ENCODE measurements around the gene PANK2.
"Not testable (repeated sequence)": the region's sequence is repeated elsewhere in the genome, so short reads cannot be mapped to it uniquely, and the experiment has no call there.

PANK2 gene

GRCh38 chr20:3871550-3872265 lies 17.5 kb upstream of the PANK2 start:
- no peak for DNase-seq

GRCh38 chr20:3873507-3873906 lies 15.7 kb upstream of the PANK2 start:
- DNase-seq = no peak

DNA sequence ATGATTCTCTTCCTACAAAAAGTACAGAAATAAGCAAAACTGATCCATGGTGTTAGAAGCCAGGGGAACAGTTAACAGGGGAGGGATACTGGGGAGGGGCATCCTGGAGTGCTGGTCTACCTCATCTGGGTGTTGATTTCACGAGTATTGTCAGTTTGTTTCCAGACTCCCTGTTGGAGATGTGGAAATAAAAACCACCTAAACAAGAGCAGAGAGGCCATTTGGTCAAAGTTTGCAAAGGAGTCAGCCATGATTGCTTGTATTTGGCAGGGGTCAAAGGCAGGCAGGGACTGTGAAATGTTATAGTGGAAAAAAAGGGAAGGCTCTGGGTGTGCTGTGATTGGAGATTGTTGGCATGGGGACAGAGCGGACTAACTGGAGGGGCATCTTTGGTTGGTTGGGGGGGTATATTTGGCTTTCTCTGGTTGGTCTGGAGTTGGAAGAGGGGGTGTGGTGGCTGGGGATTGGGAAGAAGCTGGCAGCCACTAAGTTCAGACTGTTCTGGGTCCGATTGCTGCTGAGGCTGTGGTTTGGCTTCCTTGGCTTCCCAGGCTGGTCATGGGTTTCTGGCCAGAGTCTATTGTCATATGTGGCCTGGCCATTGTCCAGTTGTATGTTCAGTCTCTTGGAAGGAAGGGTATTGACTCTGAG lies 14.9 kb upstream of the PANK2 start:
- no peak for DNase-seq

- peak; percentile 36 for DNase-seq
These were observed 13.7 kb upstream of the PANK2 start for GRCh38 chr20:3875378-3875974.

DNA sequence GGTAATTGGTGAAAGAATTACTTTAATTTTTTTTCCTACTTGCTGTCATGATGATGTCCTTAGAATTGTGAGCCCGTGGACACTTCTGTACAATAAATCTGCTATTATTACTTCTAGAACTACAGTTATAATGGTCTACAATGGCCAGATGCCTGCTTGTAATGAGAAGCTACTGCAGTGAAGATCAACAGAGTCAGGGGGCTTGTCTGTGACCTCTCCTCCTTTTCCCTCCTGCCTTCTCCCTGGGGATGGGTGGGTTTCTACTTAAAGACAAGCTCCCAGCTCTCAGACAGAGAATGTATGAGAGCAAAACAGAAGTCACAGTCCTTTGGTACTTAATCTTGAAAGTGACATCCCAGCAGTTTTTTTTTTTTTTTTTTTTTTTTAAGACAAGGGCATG lies 13.2 kb upstream of the PANK2 start:
- DNase-seq = no peak

DNA sequence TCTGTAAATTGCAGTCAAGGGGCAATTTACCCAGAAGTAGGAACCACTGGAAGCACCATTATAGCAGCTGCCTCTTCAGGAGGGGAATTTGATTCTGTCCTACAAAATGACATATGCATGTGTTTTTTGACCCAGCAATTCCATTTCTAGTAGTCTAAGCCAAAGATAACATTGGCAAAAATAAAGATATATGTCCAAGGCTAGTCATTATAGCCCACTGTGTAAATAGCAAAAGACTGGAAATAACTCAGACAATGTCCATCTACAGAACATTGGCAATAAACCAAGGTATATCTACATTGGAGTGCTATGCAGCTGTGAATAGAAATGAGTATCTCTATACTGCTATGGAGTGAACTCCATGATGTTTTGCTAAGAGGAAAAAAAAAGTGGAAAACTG lies 12.5 kb upstream of the PANK2 start:
- DNase-seq = no peak

GRCh38 chr20:3878921-3879274 lies 10.3 kb upstream of the PANK2 start:
- DNase-seq = not testable (repeated sequence)

DNA sequence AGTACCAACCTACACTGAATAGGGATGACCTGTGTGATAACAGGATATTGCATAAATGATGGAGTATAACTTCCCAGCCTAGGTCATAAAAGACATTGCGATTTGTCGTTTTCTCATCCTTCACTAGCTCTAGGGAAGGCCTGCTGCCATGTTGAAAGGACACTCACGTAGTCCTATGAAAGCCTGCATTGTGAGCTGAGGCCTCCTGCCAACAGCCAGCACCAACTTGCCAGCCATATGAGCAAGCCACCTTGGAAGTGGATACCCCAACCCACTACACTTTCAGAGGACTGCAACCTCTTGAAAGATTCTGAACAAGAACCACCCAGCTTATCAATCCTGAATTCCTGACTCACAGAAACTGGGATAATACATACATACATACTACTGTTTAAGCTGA lies 3.5 kb upstream of the PANK2 start:
- no peak for DNase-seq

GRCh38 chr20:3887876-3888620 lies 1.1 kb upstream of the PANK2 start:
- peak; percentile 58 for DNase-seq

DNA sequence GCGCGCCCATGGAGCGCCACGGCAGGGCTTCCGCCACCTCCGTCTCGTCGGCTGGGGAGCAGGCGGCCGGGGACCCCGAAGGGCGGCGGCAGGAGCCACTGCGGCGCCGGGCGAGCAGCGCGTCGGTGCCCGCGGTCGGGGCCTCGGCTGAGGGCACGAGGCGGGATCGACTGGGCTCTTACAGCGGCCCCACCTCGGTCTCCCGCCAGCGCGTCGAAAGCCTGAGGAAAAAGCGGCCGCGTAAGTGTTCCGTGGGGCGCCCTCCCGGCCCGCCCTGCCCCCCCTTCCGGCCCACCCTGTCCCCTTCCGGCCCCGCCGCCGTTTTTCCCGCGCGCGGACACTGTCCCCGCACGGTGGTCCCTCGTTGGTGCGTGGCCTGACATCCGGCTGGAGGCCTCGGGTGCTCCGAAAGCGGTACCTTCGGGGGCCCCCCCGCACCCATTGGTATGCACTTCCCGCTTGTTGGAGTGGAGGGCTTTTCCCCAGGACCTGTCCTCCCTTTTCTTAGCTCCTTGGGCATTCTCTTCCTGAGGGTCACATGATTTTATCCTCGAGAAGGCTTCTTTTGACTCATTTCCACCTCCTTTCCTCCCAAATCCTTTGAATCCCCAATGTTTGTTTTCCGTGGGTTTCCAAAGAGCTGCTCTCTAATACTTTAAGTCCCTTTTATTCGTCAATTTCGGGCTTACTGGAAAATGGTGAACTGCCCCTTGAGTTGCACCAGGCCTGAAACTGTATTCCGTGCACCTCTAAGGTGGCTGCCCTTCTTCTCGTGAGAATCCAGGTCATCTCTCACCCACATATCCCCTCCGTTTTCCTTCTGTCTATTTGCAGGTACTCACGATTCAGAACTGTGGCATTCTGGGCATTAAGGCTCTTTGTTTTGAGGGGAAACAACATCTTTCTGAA lies 556 bp downstream of the PANK2 start:
- peak; percentile 80 for DNase-seq

GRCh38 chr20:3890398-3890751 lies 1.2 kb downstream of the PANK2 start:
- peak; percentile 54 for DNase-seq

- no peak for DNase-seq
These were observed 2.1 kb downstream of the PANK2 start for GRCh38 chr20:3890999-3891929.

GRCh38 chr20:3894796-3895195 lies 5.6 kb downstream of the PANK2 start:
- DNase-seq = no peak

- DNase-seq = no peak
These were observed 7.1 kb downstream of the PANK2 start for GRCh38 chr20:3896302-3896701.

- DNase-seq = peak; percentile 68
These were observed 7.8 kb downstream of the PANK2 start for GRCh38 chr20:3896853-3897583.

- not testable (repeated sequence) for DNase-seq
These were observed 9.0 kb downstream of the PANK2 start for GRCh38 chr20:3898181-3898580.

DNA sequence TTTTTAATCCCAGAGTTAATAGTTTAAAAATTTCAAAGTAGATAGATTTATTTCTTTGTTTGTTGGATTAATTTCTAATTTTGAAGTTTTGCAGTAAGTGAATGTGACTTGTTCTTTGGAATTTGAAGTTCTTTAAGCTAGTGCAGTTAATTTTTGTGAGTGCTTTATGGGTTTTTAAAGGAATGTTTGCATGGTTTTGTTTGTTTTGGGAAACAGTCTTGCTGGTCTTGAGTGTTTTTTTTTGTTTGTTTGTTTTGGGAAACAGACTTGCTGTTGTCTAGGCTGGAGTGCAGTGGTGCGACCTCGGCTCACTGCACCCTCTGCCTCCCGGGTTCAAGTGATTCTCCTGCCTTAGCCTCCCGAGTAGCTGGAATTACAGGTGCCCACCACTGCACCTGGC lies 9.5 kb downstream of the PANK2 start:
- DNase-seq = no peak

DNA sequence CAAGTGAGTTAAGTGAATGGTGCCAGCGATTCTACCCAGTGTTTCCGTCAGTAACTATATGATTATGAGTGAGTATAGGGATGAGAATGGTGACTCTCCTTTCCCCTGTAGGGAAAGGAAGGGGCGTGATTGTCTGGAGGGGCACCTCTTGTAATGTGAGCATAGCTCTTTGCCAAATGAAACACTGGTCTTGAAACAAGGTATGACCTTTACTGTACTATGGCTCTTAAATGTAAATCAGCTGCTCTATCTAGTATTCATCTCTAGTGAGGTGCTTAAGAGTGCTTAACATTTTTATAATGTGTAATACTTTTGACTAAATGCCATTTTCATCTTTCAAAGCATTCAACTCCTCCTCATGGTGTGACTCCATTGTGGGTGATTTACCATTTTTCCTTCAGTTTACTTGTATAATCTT lies 11.0 kb downstream of the PANK2 start:
- DNase-seq = no peak

DNA sequence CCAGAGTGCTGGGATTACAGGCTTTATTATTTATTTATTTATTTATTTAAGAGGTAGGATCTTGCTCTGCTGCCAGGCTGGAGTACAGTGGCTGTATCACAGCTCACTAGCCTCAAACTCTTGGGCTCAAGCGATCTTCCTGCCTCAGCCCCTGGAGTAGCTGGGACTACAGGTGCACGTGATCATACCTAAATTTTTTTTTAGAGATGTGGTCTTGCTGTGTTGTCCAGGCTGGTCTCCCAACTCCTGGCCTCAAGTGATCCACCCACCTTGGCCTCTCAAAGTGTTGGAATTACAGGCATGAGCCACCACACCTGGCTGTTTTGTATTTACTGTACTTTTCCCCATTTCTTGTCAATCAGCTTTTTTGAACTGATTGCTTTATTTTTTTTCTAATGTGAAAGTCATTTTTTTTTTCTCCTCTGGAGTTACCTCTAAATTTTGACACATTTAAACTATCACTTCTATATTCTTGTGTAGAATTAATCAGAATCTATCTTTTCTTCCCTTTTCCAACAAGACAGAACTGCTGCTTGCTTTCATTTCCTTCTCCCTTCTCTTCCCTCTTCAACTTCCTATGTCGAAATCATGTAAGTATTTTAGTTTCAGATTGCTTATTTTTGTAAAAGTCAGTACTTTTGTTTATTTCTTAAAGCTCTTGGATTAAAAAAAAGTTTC lies 12.0 kb downstream of the PANK2 start:
- peak; percentile 39 for DNase-seq
